WERI-Rb-1 (cell line): ENCODE results near the gene PZP.

Experiments
- DNase-seq: peaks from one replicate; pipeline ENCODE4 v3.0.0-alpha.2; 2020
- H3K27ac ChIP-seq: fragments of 250-450 bp; sonication (Bioruptor Pico); 2 replicates; pipeline ENCODE4 v1.5.1; 2020; ENCODE audit warnings: mild to moderate bottlenecking, moderate library complexity
- H3K27me3 ChIP-seq: fragments of 250-450 bp; sonication (Bioruptor Pico); 2 replicates; pipeline ENCODE4 v1.5.1; 2021; ENCODE audit warnings: mild to moderate bottlenecking, low read depth, moderate library complexity; ENCODE audit not compliant: insufficient read depth, severe bottlenecking
- H3K36me3 ChIP-seq: fragments of 250-450 bp; sonication (Bioruptor Pico); 2 replicates; pipeline ENCODE4 v1.5.1; 2020; ENCODE audit warnings: mild to moderate bottlenecking, moderate library complexity
- H3K4me3 ChIP-seq: 2 replicates; pipeline ENCODE4 v1.5.1; 2011; ENCODE audit warnings: low read depth, mild to moderate bottlenecking, control low read depth, low read length
- H3K9me3 ChIP-seq: fragments of 250-450 bp; sonication (Bioruptor Pico); 2 replicates; pipeline ENCODE4 v1.5.1; 2021; ENCODE audit warnings: mild to moderate bottlenecking, moderate library complexity; ENCODE audit not compliant: severe bottlenecking
- CTCF ChIP-seq: IDR thresholded peaks from 2 replicates; pipeline ENCODE4 v1.5.1; 2011; ENCODE audit warnings: low read depth, mild to moderate bottlenecking, control low read depth, inconsistent platforms, low read length

The PZP gene

GRCh38 chr12:9107542-9107873 is 100.7 kb downstream of the PZP start:
- Histone ChIP-seq H3K27me3 (no peaks in the 10 kb centered on the region), H3K27ac (no peak overlapping the region), H3K9me3 (no peaks in the 10 kb centered on the region), H3K36me3 (no peaks in the 10 kb centered on the region), H3K4me3 (no peak overlapping the region)
- no peak for DNase-seq
- TF ChIP-seq CTCF, result no peak

GRCh38 chr12:9106610-9107541 is 101.3 kb downstream of the PZP start:
- Histone ChIP-seq H3K9me3 (no peaks in the 10 kb centered on the region), H3K27me3 (no peaks in the 10 kb centered on the region), H3K36me3 (no peaks in the 10 kb centered on the region), H3K27ac (no peak overlapping the region), H3K4me3 (no peak overlapping the region)
- TF ChIP-seq CTCF, result no peak
- DNase-seq, result no peak

- no peak for DNase-seq
- Histone ChIP-seq H3K4me3 (no peak overlapping the region), H3K27ac (no peak overlapping the region), H3K36me3 (no peaks in the 10 kb centered on the region), H3K27me3 (no peaks in the 10 kb centered on the region), H3K9me3 (no peaks in the 10 kb centered on the region)
- no peak for TF ChIP-seq CTCF
Measured at GRCh38 chr12:9106067-9106466, 102.1 kb downstream of the PZP start.

GRCh38 chr12:9104767-9105423 is 103.3 kb downstream of the PZP start:
- Histone ChIP-seq H3K36me3 (no peaks in the 10 kb centered on the region), H3K9me3 (no peaks in the 10 kb centered on the region), H3K4me3 (no peak overlapping the region), H3K27me3 (no peaks in the 10 kb centered on the region), H3K27ac (no peak overlapping the region)
- DNase-seq, result no peak
- no peak for TF ChIP-seq CTCF

GRCh38 chr12:9104087-9104486 is 104.1 kb downstream of the PZP start:
- no peaks in the 10 kb centered on the region for H3K27me3 ChIP-seq
- no peak overlapping the region for H3K4me3 ChIP-seq
- no peak overlapping the region for H3K27ac ChIP-seq
- DNase-seq, result no peak
- no peaks in the 10 kb centered on the region for H3K9me3 ChIP-seq
- TF ChIP-seq CTCF, result no peak
- no peaks in the 10 kb centered on the region for H3K36me3 ChIP-seq
